Adrenal gland (tissue), 12 donors: ENCODE measurements around the gene HOXA9. TPM values are rescaled to one million over a fixed set of nuclear protein-coding genes. Genes with fewer than 3 reads are reported as not detected.

Experiments
- DNase-seq, 7 donors: peaks; one replicate each; pipeline ENCODE4 v3.0.0-alpha.2; 2019 to 2020
- H3K27ac ChIP-seq, 5 donors: fragments of 200-600 bp; sonication (generic) in 4 of 5; 1 replicate in 3 of 5; 2 replicates in 2 of 5; pipeline versions ENCODE4 v1.5.1 to v1.8.0; 2016 to 2020; ENCODE audit warnings: mild to moderate bottlenecking in 1 of 5
- H3K27me3 ChIP-seq: fragments of 200-600 bp; 2 replicates; pipeline ENCODE4 v1.8.0; 2021
- H3K36me3 ChIP-seq, 2 donors: fragments of 200-600 bp; replicated peaks in 1 of 2; 1 replicate in 1 of 2; 2 replicates in 1 of 2; pipeline versions ENCODE4 v1.5.1 to v1.8.0; 2018 to 2022
- H3K4me1 ChIP-seq, 2 donors: fragments of 200-600 bp; replicated peaks in 1 of 2; 1 replicate in 1 of 2; 2 replicates in 1 of 2; pipeline versions ENCODE4 v1.5.1 to v1.8.0; 2018 to 2021
- H3K4me3 ChIP-seq, 4 donors: fragments of 200-600 bp; sonication (generic) in 3 of 4; one replicate each; pipeline ENCODE4 v1.5.1; 2016 to 2018
- H3K9me3 ChIP-seq, 3 donors: fragments of 200-600 bp; sonication (generic) in 1 of 3; replicated peaks in 1 of 3; 1 replicate in 2 of 3; 2 replicates in 1 of 3; pipeline versions ENCODE4 v1.5.1 to v1.8.0; 2016 to 2021
- CTCF ChIP-seq, 6 experiments: fragments of 450-650 bp in 4 of 6; fragments of 200-600 bp in 2 of 6; sonication (generic) in 1 of 6; IDR thresholded peaks; 1 replicate in 5 of 6; 2 replicates in 1 of 6; pipeline versions ENCODE4 v1.5.1 to v1.8.0; 2016 to 2021; ENCODE audit warnings: antibody characterized with exemption in 6 of 6, mild to moderate bottlenecking in 2 of 6, moderate library complexity in 1 of 6
- POLR2A ChIP-seq, 2 donors: fragments of 450-650 bp; IDR thresholded peaks; one replicate each; pipeline ENCODE4 v1.6.1; 2017; ENCODE audit warnings: antibody characterized with exemption in 2 of 2, mild to moderate bottlenecking in 2 of 2, moderate library complexity in 1 of 2
- WGBS, 4 donors: extraction: QIAGEN DNeasy Blood & Tissue Kit in 2 of 4; methylation state at CpG; one replicate each; pipeline versions ENCODE4 v1.1.5 to v1.1.7; 2013 to 2017; 5-methylcytosine and 5-hydroxymethylcytosine counted together
- intact Hi-C, 2 donors: fragments of 100-400 bp; cut with DNase I; formaldehyde crosslinking; loops; one replicate each; pipeline versions ENCODE4 v1.14.1 to v1.15.0; 2022 to 2023
- polyA plus RNA-seq, 3 donors: library from polyadenylated mRNA; stranded (reverse); fragments of 200-250 nt in 2 of 3; fragments of 350-450 nt in 1 of 3; fragmentation: Illumina TruSeq in 1 of 3; extraction: RNeasy Lipid Tissue Mini Kit (QIAGEN cat#74804) in 1 of 3; gene quantifications; one replicate each; pipeline ENCODE4 v1.2.3, GENCODE V29; 2013 to 2014
- total RNA-seq, 9 donors: library from RNA; depleted of rRNA in 4 of 9; stranded (reverse); fragments of >200 nt in 4 of 9; fragments of 120-200 nt in 1 of 9; fragmentation: NEBNext Ultra II Directional in 1 of 9; extraction: Animal tissue kit (Norgen Biotek cat#: 25700) in 1 of 9; gene quantifications; one replicate each; pipeline versions ENCODE4 v1.1.0 to v1.2.4, GENCODE V29; 2013 to 2023
- donor health status: healthy with polysubstance abuse.
- donor health status: Bipolar disorder and iron deficiency.
- donor health status: DM: yes; HTN: yes; CAD: no.
- donor health status: DM: no; HTN: no; CAD: no.
- donor health status: DM: no; HTN: no; CAD: no.
- donor health status: DM: yes; HTN: yes; CAD: no.

The HOXA9 gene
- total and polyA plus RNA-seq, 12 donors: 2.6 to 26.7 (median 11.7) TPM

GRCh38 chr7:27117887-27118491, 47.3 kb downstream of the HOXA9 start:
- Histone ChIP-seq H3K36me3 (no peaks in the 10 kb centered on the region), H3K27ac (peak overlapping the region in 4 of 5 donors; percentile 36 to 91 (median 68)), H3K27me3 (no peaks in the 10 kb centered on the region), H3K4me1 (peaks cover 0 to 2% of the 10 kb centered on the region in 2 donors), H3K9me3 (no peaks in the 10 kb centered on the region), H3K4me3 (peak overlapping the region in 1 of 4 donors; percentile 44)
- peak in 3 of 7 donors; percentile 11 to 59 (median 26) for DNase-seq
- TF ChIP-seq CTCF (IDR thresholded peaks at IDR 0.05) (no peak), POLR2A (IDR thresholded peaks at IDR 0.05) (no peak)
- intact Hi-C loops: no loop called here
- WGBS, 4 donors: 56 to 64% (median 60%) methylated on average over 19 of the region's 19 CpGs

GRCh38 chr7:27116962-27117886, 48.1 kb downstream of the HOXA9 start:
- DNase-seq: peak in 3 of 7 donors; percentile 13 to 43 (median 15)
- TF ChIP-seq POLR2A (IDR thresholded peaks at IDR 0.05): no peak
- TF ChIP-seq CTCF (IDR thresholded peaks at IDR 0.05): no peak
- intact Hi-C loops: no loop called here
- peaks cover 0 to 9% of the 10 kb centered on the region in 2 donors for H3K4me1 ChIP-seq
- no peaks in the 10 kb centered on the region for H3K36me3 ChIP-seq
- peak overlapping the region in 1 of 4 donors; percentile 44 for H3K4me3 ChIP-seq
- no peaks in the 10 kb centered on the region for H3K27me3 ChIP-seq
- H3K27ac ChIP-seq: peak overlapping the region in 4 of 5 donors; percentile 36 to 91 (median 68)
- no peaks in the 10 kb centered on the region for H3K9me3 ChIP-seq
- 54 to 66% (median 60%) methylated on average over 10 to 12 of the region's 12 CpGs for WGBS, 4 donors

- H3K36me3 ChIP-seq: no peaks in the 10 kb centered on the region
- peak overlapping the region in 1 of 4 donors; percentile 44 for H3K4me3 ChIP-seq
- 60 to 69% (median 64%) methylated on average over 20 of the region's 20 CpGs for WGBS, 4 donors
- intact Hi-C loops: no loop called here
- TF ChIP-seq POLR2A (IDR thresholded peaks at IDR 0.05): no peak
- no peak for TF ChIP-seq CTCF (IDR thresholded peaks at IDR 0.05)
- DNase-seq: peak in 2 of 7 donors; percentile 11 to 16
- H3K27ac ChIP-seq: peak overlapping the region in 4 of 5 donors; percentile 53 to 91 (median 72)
- no peaks in the 10 kb centered on the region for H3K9me3 ChIP-seq
- H3K4me1 ChIP-seq: peaks cover 0 to 9% of the 10 kb centered on the region in 2 donors
- H3K27me3 ChIP-seq: no peaks in the 10 kb centered on the region
Observed at GRCh38 chr7:27116031-27116961, 49.0 kb downstream of the HOXA9 start.
